GM21515 (cell line): ENCODE measurements around the gene DOCK9.

Experiments used
- ATAC-seq: cut with Tn5 transposase; IDR thresholded peaks from one replicate; pipeline ENCODE4 v1.9.1; 2021; ENCODE audit not compliant: unreplicated experiment

DOCK9 gene

DNA sequence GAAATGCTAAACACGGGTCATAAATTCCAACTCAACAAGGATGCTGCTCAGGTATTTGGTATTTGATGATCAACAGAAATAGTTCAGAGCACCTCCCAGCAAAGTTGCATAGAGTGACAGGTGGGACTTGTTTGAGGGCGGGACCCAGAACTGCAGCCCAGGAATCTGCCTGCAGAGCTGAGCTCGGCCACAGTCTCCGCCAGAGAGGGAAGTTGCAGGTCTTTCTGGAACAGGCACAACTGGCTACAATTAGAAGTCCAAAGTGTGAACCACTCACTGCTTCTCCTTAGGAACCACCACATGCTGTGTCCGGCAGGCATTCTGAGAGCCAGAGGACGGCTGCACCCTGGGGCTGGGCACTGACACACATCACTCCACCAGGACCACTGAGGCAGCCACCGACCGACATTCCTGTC, 226.5 kb downstream of the DOCK9 start:
- no peak for ATAC-seq

DNA sequence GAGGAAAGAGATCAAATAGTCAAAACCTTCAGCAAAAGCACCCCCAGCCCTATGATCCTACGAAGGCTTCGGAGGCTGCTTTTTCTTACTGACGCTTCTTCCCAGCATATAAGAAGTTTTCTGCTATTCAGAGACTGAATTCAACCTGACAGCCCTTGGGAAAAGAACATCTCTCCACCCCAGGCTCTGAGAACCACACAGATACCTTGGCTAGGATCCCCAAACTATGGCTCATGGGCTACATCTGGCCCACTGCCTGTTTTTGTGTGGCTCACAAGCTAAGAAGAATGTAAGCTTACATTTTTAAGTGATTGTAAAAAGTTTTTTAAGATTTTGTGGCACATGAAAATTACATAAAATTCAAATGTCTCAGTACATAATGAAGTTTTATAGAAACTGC, 228.4 kb downstream of the DOCK9 start:
- no peak for ATAC-seq

DNA sequence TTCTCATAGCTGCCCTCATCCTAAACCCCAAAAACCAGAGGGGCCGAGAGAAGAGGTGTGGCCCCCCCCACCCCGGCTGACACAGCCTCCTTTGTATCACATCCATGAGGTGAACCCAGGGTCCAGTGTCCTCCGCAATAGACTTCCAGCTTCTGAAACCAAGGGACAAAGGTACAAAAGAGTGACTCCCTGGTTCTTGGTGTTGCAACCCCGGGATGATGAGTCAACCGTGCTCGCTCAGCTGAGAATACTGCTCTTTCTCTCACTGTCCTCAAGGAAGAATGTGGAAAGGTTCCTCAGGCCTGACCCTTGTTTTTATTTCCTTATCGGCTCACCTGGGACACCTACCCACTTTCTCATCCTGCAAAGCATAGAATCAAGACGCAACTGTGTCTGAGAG, 230.9 kb downstream of the DOCK9 start:
- no peak for ATAC-seq
